Fibroblast of skin of abdomen (primary cell): ENCODE measurements around the gene TRMT1.

Experiments used
- DNase-seq: peaks from one replicate; pipeline ENCODE4 v3.0.0-alpha.2; 2013

TRMT1 gene

DNA sequence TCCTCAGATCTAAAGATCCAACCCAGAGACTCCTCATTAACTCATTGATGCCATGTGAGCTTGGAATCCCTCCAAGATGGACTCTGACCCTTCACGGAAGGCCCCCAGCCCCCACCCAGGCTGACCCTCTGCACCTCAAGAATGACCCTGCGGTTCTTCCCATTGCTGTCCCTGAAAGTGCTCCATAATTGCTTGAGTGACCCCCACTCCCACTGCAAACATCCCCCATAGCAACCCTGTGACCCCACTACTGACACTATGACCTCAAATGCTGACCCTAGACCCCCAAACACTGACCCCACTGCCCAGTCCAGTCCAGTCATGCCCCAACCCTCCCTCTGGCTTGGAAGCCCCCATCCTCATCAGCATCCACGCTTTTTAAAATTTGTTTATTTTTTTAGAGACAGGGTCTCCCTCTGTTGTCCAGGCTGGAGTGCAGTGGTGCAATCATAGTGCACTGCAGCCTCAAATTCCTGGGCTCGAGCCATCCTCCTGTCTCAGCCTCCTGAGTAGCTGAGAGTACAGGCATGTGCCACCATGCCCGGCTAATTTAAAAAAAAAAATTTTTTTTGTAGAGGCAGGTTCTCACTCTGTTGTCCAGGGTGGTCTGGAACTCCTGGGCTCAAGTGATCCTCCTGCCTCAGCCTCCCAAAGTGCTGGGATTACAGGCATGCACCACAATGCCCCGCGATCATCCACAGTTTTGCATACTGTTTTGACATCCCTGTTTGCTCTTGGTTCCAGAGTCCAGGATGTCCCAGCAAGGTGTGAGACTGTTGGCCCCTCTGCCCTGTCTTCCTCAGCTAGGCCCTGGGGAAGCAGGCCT, 14.7 kb downstream of the TRMT1 start:
- DNase-seq = no peak

GRCh38 chr19:13100841-13101589, 15.5 kb downstream of the TRMT1 start:
- no peak for DNase-seq

DNA sequence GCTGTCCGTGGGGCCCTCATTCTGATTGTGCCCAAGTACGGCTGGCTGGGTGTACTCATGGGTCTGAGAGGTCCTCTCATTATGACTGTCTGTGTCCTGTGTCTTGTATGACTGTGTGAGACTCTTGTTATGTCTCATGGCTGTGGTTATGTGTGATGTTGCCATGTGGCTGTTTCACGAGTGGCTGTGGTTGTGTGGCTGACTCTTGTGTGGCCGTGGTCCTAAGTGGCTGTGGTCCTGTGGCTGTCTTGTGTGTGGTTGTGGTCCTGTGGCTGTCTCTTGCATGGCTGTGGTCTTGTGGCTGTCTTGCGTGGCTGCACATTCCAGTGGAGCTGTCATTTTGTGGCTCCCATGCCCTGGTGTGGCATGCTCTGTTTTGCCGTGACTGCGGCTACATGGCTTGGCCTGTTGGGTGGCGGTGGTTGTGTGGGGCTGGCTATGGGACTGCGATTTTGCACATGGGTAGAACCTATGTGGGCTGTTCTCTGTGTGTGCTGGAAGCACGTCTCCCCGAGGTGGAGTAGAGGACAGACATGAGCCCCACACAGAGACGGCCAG, 16.4 kb downstream of the TRMT1 start:
- peak; percentile 40 for DNase-seq

DNA sequence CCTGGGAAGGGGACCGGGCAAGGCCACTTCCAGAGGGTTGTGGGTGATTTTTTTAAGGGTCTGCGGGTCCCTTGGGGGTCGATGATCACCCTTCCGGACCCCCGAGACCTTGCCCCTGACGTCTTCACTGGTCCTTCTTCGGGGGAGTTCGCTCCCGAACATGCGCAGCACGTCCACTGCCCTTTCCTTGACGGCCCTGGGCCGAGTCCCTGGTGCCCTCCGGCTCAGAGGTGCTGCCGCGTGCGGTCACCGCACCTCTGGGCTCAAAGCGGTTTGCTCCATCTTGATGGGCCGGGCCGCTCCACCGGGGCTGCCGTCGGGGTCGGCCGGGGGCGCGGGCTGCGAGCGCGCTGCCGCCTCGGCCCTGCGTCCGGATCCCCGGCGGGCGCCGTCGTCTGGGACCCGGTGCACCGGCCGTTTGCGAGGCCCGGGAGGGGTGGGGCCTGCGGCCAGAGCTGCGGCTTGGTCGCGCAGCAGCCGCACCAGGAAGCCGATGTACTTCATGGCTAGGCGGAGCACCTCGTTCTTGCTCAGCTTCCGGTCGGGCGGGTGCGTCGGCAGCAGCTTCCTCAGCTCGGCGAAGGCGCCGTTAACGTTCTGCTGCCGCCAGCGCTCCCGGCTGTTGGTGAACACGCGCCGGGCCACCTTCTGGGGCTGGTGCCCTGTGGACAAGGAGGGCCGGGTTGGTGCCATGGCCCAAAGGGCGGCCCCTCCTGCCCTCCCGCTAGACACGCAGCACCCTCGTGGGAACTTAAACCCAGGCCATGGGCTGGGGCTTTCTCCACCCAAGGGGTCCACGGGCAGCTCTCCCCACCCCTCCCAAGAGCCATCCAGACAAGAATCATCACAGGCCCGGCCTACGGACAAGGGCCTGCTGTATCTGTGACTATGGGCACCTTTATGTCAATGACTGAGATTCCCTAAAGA, 17.2 kb downstream of the TRMT1 start:
- DNase-seq = peak; percentile 65

DNA sequence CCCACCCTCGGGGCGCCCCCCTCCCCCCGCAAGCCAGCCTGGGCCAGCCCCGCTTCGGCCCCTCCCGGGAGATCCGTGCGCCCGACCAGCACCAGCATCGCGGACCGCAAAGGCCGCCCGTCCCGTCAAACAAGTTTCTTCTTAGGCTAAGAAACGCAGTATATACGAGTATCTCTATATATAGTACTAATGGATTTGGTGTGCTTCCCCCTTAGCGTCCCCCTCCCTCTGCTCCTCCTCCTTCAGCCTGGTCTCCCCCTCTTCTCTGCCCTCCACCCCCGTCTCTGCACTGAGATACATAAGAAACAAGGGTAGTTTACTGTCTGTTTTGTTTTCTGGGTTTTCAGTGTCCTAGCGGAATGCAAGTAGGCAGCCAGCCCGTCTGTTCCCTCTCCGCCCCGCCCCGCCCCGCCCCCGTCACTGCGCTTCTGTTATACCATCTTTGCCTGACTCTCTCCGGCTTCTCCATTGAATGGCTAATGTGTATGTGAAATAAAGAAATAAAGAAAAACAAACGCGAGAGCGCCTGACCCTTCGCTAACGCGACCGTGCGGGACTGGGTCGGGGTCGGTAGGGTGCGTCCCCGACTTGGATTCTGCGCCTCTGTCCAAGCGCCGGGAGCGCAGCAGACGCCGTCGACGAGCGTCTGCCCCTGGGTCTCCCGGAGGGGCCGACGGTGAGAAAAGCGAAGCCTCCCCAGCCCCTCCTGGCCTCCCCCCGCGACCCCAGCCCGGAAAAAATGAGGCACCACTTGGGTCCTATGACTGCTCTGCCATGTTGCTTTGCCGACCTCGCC, 18.1 kb downstream of the TRMT1 start:
- peak; percentile 71 for DNase-seq

DNA sequence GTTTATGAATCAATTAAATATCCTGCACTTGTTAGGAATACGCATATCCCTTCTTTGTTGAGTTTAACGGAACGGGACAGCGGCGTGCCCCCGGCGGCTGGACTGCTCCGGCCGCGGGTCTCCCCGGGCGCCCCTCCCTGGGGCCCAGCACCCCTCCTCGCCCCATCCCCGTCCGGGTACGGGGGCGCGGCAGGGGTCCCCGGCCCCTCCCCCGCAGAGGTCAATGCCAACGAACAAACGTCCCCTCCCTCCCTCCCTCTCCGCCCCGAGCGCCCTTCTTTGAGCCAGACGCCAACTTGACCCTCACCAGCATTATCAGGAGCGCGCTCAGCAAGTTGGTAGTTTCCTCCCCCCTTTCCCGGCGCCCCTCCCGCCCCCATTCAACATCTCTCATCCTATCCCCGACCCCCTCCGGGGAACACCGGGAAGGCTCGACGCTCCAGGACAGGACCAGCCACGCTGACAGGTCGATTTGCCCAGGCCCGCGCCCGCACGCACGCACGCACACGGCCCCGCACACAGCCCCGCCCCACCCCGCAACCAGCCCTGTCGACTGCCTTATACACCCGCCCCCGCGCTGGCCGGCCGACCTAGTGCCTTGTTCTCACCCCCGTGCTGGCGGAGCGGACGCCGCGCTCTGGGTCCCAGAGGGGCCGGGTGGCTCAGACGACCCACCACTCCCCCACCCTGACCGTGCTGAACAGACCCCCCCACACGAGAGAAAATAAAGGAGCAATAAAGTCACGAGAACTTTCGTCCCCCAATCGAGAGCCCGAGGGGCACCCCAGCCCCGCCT, 18.9 kb downstream of the TRMT1 start:
- no peak for DNase-seq

DNA sequence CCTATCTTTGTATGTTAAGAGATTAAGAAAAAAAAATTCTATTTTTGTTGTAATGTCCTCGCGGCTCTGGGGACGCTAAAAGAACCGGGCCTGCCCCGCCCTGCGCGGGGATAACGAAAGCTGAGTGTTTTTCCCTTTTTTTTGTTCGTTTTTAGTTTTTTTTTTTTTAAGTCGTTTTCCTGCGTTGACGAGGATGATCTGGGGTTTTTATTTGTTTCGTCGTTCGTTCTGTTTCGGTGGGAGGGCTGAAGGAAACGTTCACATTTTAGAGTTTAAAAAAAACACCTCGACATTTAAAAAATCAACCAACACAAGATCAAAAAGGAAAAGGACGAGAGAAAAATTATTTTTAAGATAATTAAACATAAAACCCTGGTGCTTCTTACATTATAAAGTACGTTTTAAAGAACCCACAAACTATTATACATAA, 19.5 kb downstream of the TRMT1 start:
- DNase-seq = no peak

DNA sequence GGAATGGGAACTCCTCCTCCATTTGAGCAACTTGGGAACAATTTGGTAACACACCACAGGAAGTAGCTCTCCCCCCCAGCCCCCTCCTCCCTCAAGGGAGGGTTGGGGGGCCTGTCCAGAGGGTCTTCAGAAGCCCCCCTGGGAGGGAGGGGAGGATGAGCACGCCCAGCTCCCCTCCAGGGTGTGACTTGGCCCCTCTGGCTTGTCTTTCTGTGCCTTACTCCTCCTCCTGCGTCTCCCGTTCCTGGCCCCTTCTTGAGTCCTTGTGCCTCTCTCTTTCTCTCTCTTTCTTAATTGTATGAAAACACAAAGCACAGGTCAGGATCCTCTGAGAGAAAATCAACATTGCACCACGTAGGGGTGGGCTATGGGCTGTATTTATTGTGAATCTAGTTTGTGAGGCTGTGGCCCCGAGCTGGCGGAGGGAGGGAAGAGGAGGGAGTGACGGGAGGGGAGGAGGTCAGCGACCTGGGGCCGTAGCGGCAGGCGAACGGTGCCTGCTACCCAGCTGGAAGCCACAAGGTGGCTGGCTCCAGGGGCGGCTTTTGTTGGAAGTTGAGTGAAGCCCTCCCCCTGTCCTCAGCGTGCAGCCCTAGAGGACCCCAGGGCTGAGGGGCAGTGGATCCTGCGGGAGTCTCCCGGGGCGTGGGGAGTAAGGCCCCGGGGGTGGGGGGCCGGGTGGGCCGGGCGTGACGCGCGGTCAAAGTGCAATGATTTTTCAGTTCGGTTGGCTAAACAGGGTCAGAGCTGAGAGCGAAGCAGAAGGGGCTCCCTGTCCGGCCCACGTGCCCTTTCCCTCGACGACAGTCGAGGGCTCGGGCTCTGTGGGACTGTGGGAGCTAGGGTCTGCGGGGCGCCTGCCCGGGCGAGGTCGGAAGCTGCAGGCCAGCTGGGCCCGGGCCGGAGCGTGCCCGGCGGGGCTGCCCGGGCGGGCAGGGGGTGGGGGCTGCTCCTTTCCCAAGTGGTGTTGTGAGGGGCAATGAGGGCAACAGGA, 20.3 kb downstream of the TRMT1 start:
- no peak for DNase-seq

DNA sequence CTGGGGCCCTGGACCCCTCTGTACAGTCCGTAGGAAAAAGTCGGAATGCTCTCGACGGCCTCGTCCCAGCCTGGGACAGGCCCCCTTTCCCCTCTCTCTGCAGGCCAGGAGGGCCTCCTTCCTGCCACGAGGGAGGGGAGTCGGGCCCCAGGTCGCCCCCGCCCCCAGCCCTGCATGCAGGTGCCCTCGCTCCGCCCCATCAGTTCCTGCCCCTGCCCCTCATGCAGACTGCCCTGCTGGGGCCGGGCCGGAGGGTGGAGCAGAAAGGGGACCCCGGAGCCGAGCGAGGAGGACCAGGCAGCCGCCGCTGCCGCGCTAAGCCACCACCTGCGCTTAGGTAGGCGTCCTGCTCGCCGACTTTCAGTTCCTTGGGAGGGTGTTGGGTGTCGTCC, 21.2 kb downstream of the TRMT1 start:
- DNase-seq = no peak

- DNase-seq = no peak
Measured at GRCh38 chr19:13094771-13095392, 21.7 kb downstream of the TRMT1 start.

DNA sequence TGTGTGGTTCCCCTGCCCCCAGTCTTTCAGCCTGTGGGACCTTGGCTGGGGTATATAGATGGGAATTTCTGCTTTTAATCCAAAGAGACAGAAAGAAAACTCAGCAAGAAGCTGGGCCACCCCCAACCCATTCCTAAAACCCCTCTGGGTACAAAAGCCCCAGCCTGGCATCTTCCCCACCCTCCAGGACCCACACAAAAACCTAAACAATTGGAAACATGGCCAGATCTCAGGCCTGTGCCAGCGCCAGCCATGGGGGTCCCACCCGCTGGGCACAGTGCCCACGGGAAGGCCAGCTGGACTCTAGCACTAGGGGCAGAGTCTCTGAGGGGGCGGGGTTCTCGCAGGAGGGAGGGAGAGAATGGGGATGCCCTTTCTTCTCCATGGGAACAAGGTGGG, 22.4 kb downstream of the TRMT1 start:
- no peak for DNase-seq

GRCh38 chr19:13093407-13094105, 23.0 kb downstream of the TRMT1 start:
- DNase-seq = peak; percentile 85

DNA sequence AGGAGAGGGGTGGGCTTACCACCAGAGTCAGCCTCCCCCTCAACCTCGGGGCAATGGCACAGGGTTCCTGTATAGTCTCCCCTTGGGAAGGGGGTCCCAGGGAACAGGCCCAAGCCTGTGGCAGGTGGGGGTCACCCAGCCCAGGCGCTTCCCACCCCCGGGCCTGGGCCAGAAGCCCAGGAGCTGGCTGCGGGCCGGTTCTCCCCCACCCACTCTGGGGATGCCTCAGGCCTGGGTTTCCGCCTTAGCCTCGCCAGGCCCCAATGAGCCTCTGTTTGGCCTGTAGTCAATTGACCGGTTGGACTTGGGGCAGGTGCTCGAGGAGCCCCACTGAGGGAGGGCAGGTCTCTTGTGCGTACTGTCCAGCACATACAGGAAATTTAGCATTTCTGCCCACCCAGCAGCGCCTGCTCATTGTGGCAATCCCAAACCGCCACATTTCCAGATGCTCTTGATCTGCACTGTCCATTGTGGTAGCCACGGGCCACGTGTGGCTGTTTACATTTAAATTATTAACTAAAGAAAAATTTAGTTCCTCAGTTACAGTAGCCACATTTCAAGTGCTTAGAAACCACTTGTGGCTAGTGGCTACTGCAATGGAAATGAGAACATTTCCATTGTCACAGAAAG, 23.8 kb downstream of the TRMT1 start:
- peak; percentile 58 for DNase-seq

GRCh38 chr19:13092158-13092543, 24.4 kb downstream of the TRMT1 start:
- no peak for DNase-seq

GRCh38 chr19:13091400-13092157, 25.0 kb downstream of the TRMT1 start:
- DNase-seq = peak; percentile 98

DNA sequence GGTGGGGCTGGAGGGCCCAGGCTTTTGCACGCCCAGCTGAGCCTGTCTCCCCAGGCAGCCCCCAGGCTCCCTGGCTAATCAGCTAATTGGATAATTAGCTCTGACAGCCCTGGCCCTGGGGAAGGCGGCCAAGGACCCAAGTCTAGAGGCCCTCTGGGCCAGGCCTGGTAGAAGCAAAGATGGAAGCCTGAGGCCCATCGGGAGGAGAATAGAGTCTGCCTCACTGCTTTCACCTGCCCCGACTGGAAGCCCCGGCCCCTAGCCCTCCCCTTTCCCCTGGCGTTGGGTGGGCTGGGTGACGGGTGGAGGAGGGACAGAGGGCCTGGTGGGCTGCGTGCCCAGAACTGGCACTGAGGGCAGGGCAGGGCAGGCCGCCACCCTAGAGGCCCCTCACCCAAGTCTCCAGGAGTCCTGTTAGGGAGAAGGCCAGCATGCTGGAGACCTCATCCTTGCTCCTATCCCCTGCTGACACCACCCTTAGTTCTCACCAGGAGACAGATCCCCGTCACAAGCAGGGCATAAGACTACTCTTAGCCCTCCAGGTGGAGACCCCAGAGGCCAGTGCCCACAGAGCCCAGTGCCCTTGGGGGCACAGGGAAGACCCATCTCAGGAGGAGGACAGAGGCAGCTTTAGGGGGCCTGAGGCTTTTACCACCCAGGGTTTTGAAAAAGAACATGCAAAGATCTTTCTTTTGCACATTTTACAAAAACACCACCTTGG, 25.9 kb downstream of the TRMT1 start:
- DNase-seq = no peak
